G401.6 (cell line): Measurements from ENCODE around the gene IGF2R.
"Not testable (repeated sequence)": the region's sequence is repeated elsewhere in the genome, so short reads cannot be mapped to it uniquely, and the experiment has no call there.

ENCODE experiments used
- FAIRE-seq: peaks from 2 replicates; lab custom pipeline; 2012; peaks lifted over from hg19 to GRCh38; lab: Jason Lieb, UNC

IGF2R gene, protein sequence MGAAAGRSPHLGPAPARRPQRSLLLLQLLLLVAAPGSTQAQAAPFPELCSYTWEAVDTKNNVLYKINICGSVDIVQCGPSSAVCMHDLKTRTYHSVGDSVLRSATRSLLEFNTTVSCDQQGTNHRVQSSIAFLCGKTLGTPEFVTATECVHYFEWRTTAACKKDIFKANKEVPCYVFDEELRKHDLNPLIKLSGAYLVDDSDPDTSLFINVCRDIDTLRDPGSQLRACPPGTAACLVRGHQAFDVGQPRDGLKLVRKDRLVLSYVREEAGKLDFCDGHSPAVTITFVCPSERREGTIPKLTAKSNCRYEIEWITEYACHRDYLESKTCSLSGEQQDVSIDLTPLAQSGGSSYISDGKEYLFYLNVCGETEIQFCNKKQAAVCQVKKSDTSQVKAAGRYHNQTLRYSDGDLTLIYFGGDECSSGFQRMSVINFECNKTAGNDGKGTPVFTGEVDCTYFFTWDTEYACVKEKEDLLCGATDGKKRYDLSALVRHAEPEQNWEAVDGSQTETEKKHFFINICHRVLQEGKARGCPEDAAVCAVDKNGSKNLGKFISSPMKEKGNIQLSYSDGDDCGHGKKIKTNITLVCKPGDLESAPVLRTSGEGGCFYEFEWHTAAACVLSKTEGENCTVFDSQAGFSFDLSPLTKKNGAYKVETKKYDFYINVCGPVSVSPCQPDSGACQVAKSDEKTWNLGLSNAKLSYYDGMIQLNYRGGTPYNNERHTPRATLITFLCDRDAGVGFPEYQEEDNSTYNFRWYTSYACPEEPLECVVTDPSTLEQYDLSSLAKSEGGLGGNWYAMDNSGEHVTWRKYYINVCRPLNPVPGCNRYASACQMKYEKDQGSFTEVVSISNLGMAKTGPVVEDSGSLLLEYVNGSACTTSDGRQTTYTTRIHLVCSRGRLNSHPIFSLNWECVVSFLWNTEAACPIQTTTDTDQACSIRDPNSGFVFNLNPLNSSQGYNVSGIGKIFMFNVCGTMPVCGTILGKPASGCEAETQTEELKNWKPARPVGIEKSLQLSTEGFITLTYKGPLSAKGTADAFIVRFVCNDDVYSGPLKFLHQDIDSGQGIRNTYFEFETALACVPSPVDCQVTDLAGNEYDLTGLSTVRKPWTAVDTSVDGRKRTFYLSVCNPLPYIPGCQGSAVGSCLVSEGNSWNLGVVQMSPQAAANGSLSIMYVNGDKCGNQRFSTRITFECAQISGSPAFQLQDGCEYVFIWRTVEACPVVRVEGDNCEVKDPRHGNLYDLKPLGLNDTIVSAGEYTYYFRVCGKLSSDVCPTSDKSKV (N-terminal part only)

DNA sequence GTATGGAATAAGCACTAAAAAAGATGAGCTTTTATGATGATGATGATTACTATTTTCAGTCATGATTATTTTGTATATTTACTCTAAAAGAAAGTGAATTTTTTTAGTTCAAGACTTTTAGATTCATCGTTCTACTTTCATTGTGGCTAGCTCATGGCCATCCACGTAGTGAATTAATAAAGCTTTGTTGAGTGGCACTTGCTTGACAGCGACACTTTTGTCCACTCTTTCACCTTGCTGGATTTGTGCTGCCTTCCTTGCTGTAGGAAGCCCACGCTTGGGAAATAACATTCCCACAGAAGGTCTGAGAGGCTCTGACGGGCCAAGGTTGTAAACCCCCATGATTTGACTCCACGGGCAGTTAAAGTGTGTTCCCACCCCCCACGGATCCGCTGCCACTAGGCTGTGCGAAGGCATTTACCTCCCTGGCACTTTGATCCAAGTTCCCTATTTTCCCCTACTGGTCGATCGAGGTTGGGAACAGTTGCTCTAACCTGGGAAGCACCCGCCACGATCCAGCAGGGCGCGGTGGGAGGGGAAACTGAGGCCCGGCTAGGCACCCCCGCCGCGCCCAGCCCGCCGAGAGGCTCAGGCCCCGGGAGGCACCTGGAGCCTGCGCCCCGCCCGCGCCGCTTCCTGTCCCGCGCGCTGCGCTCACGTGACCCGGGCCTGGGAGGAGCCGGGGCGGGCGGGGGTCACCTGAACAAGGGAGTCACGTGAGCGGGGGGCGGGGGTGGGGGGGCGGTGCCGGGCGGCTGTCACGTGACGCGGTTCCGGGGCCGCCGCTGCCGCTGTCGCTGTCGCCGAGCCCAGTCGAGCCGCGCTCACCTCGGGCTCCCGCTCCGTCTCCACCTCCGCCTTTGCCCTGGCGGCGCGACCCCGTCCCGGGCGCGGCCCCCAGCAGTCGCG lies at the start of gene IGF2R:
Gene IGF2R (plus strand): TSS at position 788 of the 909 bp plus-strand sequence. CDS start 165 bp downstream, outside the sequence.
- no peak for FAIRE-seq

DNA sequence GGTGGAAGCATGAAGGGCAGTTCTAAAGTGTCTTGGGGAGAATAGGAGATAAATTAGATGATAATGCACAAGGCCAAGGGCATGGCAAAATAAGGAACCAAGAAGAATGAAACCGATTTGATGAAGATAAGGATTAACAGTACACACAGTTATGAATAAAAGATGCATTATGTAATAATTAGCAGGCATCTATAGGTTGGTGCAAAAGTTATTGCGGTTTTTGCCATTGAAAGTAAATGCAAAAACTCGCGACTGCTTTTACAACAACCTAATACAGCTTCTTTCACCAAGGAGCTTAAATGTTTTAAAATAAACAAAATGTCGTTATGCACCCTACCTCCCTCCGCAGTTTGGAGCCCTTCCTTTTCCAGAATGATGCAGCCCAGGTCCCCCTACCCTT lies 49.1 kb upstream of the IGF2R start:
- FAIRE-seq: no peak

DNA sequence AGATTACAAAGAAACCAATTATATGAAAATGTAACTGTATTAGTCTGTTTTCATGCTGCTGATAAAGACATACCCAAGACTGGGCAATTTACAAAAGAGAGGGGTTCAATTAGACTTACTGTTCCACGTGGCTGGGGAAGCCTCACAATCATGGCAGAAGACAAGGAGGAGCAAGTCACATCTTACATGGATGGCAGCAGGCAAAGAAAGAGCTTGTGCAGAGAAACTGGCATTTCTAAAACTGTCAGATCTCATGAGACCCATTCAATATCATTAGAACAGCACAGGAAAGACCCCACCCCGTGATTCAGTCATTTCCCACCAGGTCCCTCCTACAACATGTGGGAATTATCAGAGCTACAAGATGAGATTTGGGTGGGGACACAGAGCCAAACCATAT lies 44.7 kb upstream of the IGF2R start:
- not testable (repeated sequence) for FAIRE-seq

DNA sequence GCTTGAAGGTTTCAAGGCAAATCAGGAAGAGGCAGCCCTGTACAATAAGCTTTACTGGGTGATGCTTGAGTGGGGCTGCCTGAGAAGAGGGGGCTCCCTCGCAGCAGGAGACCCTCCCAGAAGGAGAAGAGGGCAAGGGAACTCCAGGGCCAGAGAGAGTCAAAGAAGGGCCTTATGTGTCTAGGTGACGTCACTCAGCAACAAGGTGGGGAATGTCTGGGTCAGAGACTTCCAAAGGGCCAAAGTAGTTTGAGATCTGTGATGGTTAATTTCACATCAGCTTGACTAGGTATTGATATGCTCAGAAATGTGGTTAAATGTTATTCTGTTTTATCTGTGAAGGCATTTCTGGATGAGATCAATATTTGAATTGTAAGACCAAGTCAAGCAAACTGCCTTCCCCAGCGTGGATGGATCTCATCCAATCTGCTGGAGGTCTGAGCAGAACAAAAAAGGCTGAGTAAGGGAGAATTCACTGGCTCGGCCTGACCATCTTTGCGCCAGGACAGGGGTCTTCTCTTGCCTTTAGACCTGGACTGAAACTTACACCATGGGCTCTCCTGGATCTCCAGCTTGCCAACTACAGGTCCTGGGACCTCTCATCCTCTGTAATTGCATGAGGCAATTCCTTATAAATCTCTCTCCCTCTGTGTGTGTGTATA lies 42.2 kb upstream of the IGF2R start:
- FAIRE-seq: no peak

DNA sequence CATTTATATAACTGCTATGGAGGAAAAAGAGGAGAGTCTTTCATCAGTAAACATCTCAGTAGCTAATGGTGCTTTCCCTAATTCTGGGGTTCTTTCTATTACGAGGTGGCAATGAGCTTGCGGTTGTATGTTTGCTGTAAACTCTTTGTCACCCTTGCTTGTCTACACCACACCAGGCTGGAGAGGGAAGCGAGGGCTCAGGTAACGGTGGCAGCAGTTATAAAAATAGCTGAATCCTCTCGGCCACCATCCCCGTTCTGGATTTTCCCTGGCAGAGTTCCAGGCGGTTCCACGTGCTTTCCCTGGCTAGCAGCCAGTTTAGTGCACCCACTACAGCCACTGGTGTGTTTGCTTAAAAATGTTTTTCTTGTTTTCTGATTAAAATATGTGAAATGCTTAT lies 39.1 kb upstream of the IGF2R start:
- FAIRE-seq: no peak

DNA sequence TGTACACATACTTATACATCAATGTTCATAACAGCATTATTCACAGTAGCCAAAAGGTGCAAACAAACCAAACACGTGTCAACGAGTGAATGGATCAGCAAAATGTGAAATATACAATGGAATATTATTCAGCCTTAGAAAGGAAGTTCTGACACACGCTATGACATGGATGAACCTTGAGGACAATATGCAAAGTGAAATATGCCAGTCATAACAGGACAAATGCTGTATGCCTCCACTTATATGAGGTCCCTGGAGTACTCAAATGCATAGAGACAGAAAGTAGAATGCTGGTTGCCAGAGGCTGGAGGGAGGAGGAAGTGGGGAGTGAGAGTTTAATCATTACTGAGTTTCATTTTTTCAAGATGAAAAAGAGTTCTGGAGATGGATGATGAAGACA lies 37.8 kb upstream of the IGF2R start:
- no peak for FAIRE-seq

DNA sequence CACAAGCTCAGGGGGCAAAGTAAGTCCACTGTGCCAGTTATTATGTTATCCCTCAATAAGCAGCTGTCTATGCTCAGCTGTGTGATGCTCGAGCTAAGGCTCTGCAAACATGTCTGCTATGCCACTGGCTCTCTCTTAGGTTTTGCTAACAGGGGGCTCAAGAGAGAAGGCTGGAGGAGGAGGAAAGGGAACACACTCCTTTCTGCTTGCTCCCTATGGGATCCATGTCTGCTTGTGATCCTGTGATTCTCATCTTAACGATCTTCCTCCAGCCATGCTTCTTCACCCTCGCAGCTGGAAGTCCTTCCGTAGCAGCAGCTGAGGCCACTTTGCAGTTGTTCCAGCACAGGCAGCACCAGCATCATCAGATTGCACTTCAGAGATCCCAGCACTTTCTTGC lies 37.0 kb upstream of the IGF2R start:
- FAIRE-seq: no peak

DNA sequence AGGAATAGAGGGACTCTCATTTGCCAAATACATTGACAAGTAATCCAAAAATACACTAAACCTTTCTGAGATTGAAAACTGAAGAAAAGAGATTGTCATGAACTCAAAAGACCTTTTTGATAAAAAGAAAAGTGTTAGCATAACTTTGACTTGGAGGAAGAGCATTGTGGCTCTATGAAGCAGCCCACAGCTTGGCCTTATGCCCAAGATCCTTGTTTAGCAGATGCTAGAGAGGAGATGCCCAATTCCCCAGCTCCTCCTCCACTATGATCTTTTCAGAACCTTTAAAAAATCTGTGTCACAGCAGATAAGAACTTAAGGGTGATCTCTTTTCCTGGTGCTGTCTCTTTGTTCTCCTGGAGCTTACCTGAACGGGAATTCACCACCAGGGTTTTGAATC lies 35.8 kb upstream of the IGF2R start:
- no peak for FAIRE-seq

DNA sequence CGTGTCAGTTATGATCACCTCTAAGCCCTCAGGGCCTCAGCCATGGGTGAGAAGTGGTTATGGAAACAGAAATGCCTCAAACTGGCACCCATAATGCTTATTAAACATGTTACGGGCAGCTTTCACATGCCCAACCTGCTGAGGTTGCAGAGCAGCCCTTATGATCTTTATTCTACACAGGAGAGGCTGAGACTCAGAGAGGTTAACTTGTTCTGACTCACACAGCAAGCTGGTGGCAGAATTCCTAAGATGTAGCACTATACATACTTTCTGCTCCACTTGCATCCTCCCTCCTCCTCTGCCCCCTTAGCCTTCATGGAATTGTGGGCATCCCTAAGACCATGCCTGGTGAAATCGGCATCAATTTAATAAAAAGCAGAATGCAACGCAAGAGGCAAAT lies 34.7 kb upstream of the IGF2R start:
- no peak for FAIRE-seq

DNA sequence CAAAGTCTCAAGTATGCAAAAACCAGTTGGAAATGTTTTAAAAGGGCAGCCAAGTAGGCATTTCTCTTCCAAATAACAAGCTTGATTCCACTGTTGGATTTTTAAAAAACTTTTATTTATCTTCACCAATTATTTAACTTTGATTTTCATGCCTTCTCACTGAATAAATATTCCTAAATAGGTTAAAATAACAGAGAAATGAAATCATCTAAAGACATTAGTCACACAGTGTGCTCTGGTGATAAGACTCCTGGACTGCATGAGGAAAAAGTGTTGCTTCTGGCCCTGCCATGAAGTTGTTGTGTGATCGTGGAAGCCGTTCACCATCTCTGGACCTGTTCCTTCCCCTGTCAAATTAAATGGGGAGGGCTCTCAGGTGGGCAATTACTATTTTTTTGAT lies 33.8 kb upstream of the IGF2R start:
- no peak for FAIRE-seq

DNA sequence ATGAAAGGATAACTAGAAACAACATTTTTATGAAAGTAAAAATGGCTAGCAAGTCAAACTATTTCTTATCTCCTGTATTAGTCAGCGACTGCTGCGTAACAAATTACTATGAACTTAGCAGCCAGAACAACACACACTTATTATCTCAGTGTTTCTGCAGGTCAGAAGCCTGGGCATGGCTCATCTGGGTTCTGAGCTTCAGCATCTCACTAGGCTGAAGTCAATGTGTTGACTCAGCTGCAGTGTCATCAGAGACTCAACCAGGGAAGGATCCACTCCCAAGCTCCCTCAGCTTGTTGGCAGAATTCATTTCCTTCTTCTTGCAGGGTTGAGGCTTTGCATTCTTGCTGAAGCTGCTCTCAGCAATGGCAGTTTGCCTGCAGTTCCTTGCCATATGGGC lies 33.2 kb upstream of the IGF2R start:
- FAIRE-seq: no peak

DNA sequence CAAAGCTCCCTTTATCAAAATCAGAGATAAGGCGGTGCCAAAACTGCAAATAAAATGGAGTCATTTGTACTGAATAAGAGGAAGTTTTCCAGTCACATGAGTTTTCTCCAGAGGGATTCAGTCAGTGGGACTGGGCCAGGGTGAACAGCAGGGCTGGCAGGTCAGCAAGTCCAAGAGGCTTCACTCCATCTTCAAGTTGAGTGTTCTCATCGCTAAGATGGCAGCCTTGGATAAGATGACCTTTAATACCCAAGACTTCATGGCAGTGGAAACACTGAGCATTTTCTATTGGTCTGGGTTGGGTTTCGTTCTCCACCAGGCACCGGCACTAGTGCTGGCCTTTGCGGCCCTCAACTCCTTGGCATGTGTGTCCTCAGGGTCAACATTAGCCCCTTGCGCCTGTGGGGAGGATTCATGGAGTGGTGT lies 29.3 kb upstream of the IGF2R start:
- no peak for FAIRE-seq

DNA sequence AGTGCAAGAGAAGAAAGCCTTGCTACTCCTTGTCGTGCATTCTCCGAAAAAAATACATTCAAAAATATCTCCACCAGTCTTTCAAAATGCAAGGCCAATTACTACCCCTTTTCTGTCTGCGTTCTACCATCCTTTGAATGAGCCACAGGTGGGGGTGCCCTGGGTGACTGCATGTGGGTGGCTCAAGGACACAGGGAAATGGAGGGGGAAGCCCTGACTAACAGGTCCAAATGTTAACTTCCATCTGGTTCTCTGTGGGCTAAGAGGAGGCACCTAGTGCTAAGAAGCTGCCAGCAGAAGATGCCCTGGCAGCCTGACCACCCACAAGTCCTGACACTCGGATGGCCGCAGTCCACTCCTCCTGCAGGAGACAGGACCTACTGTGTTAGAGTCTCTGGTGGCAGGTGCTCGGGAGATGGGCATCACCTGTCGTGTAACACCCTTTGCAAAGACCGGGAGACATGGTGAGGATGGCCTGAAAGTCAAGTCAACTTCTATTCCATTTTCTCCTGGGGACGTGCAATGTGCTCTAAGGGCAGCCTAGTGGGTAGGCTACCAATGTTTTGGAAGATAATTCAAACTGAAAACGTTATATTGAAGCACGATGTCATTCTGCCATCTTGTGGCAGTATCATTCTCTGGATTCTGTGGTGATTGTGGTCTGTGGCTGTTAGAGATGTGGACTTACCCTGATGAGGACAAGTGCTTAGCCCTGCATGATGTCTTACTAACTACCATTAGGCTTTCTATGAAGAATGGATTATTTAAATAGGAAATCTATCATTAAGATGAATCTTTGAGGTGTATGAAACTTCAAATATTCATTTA lies 27.4 kb upstream of the IGF2R start:
- FAIRE-seq: no peak

DNA sequence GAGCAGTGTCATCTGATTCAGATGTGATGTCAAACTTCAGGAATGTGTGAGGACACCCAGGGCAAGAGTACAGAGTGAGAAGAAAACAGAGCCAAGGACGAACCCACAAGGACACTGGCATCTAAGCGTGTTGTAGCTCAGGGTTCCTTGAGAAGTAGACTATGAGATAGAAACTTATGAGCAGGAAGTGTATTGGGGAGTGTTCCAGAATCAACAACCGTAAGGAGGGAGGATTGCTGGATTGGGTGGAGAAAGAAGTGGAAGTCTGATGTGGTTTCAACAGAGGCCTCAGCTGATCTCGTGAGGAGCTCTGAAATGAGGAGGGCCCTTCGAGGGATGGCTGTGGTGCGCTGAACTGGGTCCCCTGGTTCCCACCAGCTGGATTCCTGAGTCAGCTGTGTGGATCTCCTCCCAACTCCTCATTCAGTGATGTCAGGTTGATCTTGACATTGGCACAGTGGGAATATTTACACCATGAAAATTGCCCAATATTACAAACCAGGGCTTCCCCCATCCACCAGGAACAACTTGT lies 25.7 kb upstream of the IGF2R start:
- FAIRE-seq: no peak

DNA sequence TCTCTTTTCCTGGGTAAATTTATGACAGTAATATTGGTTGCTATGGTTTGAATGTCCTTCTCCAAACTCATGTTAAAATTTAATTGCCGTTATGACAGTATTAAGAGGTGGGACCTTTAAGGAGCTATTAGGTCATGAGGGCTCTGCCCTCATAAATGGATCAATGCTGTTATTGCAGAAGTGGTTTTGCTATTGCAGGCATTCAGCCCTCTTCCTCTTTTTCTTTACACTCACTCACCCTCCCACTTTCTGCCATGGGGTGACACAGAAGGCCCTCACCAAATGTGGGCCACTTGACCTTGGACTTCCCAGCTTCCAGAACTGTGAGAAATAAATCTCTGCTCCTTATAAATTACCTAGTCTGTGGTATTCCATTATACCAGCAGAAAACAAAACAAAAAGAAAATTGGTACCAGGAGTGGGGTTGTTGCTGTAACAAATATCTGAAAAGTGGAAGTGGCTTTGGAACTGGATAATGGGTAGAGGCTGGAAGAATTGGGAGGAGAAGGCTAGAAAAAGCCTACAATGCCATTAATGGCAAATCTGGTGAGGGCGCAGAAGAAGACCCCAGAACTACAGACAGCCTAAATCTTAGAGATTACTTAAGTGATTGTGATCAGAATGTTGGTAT lies 24.8 kb upstream of the IGF2R start:
- no peak for FAIRE-seq

DNA sequence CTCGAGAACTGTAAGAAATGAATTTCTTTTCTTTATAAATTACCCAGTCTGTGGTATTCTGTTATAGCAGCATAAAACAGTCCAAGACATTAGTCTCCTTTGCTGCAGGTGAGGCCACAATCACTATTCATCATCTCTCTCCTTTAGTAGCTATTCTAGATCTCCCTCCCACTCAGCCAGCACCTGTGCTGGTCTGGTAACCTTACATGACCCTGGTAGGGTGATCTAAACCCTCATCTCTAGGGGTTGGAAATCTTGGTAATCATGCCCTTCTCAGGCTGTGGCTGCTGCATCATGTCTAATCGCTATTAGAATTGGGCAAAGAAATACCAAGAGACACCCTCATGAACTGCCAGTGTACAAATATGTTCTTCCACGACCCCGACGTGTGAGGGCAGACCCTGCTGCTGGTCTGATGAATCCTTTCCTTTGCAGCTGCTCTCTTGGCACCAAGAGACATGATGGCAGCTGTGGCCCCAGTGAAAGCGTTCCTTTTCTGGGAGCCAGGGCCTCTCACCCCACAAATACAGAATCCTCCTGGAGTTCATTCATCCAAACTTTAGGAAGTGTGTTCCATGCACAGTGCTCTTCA lies 23.0 kb upstream of the IGF2R start:
- no peak for FAIRE-seq

DNA sequence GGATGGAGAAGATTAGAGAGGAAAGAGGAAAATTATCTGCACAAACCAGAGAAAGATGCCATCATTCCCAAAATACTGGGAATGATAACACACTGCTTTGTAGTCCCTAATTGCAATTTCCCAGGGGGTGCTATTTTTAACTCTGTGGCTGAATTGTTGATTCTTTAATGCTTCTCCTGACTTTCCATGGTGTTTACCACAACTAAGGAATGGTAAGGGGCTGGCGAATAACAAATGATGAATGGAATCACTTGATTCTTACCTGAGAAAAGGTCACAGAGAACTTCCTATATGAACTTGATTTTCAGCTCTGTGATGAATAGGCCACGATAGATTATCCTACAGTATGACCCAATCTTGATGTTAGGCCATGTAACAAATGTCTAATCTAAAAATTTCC lies 22.0 kb upstream of the IGF2R start:
- no peak for FAIRE-seq

DNA sequence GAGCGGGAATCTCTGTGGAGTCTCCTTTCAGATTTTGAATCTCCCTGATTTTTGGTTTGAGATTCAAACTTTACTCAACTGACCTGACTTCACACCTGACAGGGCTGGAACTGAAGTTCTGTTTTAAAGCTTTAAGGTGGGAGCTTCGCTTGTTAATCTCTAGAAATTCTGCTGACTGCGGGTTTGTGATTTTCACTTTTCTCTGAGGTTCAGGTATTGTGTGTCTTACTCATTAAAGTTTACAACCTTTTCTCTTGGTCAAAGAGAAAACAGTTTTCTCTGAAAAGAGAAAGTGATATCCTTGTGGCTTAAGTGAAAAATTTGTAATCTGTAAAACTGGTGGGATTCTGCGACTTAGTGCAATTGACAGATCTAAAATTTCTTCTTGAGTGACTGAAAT lies 20.7 kb upstream of the IGF2R start:
- FAIRE-seq: no peak

DNA sequence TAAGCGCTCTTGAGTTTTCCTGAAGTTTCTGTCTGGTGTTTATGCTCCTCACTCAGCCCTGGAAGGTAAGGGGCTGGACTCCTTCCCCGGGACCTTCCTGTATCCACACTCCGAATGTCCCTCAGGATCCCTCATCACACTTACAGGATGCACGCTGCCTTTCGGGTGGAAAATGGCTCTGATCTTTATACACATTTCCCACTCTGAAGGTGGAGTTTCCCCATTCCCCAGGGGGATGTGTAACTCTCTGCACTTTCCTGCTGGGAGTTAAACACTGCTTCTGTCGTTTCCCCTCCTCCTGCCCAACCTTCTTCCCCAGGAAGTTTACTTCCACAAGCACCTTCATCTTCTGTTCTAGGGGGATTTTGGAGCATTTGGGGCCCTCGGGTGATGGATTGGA lies 17.1 kb upstream of the IGF2R start:
- no peak for FAIRE-seq
